Measurements from ENCODE around the gene FZR1. TPM values are rescaled to one million over a fixed set of nuclear protein-coding genes. Genes with fewer than 3 reads are reported as not detected.
"Not testable (repeated sequence)": the region's sequence is repeated elsewhere in the genome, so short reads cannot be mapped to it uniquely, and the experiment has no call there.

FZR1 gene
- total and polyA plus RNA-seq, 9 donors = 3.9 to 54.9 (median 44.6) TPM

DNA sequence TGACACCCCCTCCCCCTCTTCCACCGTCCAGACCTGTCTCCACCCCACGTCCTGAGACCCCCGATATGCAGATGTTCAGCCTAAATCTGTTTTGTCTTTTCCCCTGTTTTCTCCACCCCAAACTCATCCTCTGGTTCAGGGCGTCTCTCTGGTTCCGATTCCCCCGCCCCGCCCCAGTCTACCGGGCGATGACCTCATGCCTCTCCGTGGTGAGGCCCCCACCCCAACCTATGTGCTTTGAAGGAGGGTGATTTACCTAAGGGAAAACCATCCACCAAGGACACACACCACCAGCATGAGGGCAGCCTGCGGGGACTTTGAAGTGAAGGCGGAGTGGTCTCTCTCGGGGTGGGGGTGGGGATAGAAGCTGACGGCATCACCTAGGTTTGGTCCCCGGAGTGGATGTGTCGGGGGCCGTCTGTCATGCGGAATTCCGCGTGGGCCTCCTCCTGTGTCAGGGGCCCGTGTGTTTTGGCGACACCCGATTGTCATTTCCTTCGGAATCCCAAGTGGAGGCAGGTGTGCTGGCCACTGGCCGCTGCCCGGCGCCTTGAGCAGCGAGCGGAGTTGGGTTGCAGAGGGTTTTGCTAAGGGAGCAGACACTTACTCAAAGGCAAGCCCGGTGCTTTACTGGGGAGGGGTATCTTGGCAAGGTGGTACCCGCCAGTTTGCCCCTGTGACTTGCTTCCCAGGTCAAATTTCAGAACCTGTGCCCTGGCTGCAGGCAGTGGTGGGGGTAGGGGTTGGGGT is 1.4 kb downstream of the FZR1 start:
- no peaks in the 10 kb centered on the region for H3K9me3 ChIP-seq
- H3K4me1 ChIP-seq (ENCODE audit: insufficient read depth) = peaks cover 9% of the 10 kb centered on the region
- DNase-seq = peak in 3 of 5 donors; percentile 51 to 59 (median 56)
- H3K4me3 ChIP-seq = peak overlapping the region; percentile 80
- intact Hi-C loops (cut with DNase I) = no loop called here
- peak overlapping the region in 1 of 2 donors; percentile 46 for H3K27ac ChIP-seq
- no peaks in the 10 kb centered on the region for H3K27me3 ChIP-seq
- WGBS, 3 donors = 24 to 26% (median 25%) methylated on average over 26 to 31 of the region's 31 CpGs
- no peaks in the 10 kb centered on the region for H3K36me3 ChIP-seq
- TF ChIP-seq, protein P1, sequence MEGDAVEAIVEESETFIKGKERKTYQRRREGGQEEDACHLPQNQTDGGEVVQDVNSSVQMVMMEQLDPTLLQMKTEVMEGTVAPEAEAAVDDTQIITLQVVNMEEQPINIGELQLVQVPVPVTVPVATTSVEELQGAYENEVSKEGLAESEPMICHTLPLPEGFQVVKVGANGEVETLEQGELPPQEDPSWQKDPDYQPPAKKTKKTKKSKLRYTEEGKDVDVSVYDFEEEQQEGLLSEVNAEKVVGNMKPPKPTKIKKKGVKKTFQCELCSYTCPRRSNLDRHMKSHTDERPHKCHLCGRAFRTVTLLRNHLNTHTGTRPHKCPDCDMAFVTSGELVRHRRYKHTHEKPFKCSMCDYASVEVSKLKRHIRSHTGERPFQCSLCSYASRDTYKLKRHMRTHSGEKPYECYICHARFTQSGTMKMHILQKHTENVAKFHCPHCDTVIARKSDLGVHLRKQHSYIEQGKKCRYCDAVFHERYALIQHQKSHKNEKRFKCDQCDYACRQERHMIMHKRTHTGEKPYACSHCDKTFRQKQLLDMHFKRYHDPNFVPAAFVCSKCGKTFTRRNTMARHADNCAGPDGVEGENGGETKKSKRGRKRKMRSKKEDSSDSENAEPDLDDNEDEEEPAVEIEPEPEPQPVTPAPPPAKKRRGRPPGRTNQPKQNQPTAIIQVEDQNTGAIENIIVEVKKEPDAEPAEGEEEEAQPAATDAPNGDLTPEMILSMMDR (IDR thresholded peaks at IDR 0.05) = no peak
- no peak for TF ChIP-seq EP300 (IDR thresholded peaks at IDR 0.05)
- TF ChIP-seq POLR2A (IDR thresholded peaks at IDR 0.05) = no peak

DNA sequence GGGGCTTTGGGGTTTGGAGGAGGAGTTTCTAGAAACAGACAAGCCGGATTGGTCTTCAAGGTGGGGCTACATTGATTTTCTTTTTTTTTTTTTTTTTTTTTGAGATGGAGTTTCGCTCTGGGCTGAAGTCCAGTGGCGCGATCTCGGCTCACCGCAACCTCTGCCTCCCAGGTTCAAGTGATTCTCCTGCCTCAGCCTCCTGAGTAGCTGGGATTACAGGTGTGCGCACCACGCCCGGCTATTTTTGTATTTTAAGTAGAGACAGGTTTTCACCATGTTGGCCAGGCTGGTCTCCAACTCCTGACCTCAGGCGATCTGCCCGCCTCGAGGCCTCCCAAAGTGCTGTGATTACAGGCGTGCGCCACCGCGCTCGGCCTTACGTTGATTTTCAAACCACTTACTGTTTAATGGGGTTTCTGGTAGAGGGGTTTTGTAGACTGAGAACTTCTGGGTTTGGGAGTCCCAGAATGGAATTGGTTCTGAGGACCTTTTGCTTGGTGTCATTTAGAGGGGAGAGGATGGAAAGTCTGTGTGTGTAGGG is 2.1 kb downstream of the FZR1 start:
- 90 to 94% (median 92%) methylated on average over 18 of the region's 18 CpGs for WGBS, 3 donors
- H3K4me3 ChIP-seq; H3K36me3 ChIP-seq; H3K4me1 ChIP-seq (ENCODE audit: insufficient read depth); H3K27ac ChIP-seq; H3K27me3 ChIP-seq; intact Hi-C loops (cut with DNase I); H3K9me3 ChIP-seq; DNase-seq: not testable (repeated sequence)

DNA sequence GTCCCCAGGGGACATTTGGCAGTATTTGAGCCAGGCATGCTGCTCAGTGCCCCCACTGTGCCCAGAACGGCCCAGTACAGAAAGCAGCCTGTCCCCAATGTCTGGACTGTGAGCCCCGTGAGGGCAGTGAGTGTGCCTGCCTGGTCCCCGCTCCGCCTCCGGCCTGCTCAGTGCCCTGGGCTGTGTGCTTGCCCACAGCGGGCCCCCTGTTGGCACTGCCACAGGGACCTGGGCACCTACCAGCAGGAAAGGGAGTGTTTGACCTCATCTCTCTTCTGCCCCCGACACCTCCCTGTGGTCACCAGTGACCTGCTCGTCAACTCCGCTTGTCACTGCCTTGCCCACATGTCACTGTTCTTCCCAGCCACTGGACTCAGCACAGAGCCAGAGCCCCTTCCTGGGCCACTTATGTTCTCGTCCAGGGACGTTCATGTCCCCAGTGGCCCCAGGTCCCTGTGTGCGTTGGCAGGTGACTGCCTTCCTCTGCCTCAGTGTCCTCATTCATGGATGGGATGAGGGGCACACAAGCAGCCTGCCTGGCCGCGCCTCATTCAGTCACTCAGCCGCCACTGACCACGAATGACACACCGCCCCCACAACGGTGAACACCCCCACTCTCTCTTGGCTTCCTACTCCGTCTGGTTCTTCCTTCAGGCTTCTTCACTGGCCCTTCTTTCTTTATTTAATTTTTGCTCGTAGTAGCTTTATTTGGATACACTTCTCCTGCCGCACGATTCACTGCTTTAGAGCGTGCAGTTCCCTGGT is 2.8 kb downstream of the FZR1 start:
- TF ChIP-seq EP300 (IDR thresholded peaks at IDR 0.05) (no peak), POLR2A (IDR thresholded peaks at IDR 0.05) (no peak)
- TF ChIP-seq, protein P1 (IDR thresholded peaks at IDR 0.05) = no peak
- Histone ChIP-seq H3K4me3 (no peak overlapping the region), H3K36me3 (no peaks in the 10 kb centered on the region), H3K4me1 (ENCODE audit: insufficient read depth) (peaks cover 11% of the 10 kb centered on the region), H3K9me3 (no peaks in the 10 kb centered on the region), H3K27me3 (no peaks in the 10 kb centered on the region), H3K27ac (no peak overlapping the region)
- DNase-seq = peak in 2 of 5 donors; percentile 25 to 34
- intact Hi-C loops (cut with DNase I) = no loop called here
- 81 to 86% (median 81%) methylated on average over 23 of the region's 23 CpGs for WGBS, 3 donors

GRCh38 chr19:3509566-3509989 is 3.5 kb downstream of the FZR1 start:
- Histone ChIP-seq H3K4me1 (ENCODE audit: insufficient read depth) (peaks cover 11% of the 10 kb centered on the region), H3K27me3 (no peaks in the 10 kb centered on the region), H3K36me3 (no peaks in the 10 kb centered on the region), H3K4me3 (no peak overlapping the region), H3K9me3 (no peaks in the 10 kb centered on the region), H3K27ac (no peak overlapping the region)
- WGBS, 3 donors = 80 to 83% (median 82%) methylated on average over 15 of the region's 15 CpGs
- intact Hi-C loops (cut with DNase I) = no loop called here
- peak in 1 of 5 donors; percentile 32 for DNase-seq
- no peak for TF ChIP-seq EP300 (IDR thresholded peaks at IDR 0.05)
- TF ChIP-seq POLR2A (IDR thresholded peaks at IDR 0.05) = no peak
- TF ChIP-seq, protein P1 (IDR thresholded peaks at IDR 0.05) = no peak

Measured in ovary (tissue), 9 donors.